ENCODE measurements around the gene HIGD1C.

The HIGD1C gene

GRCh38 chr12:50934371-50934851 lies 17.9 kb upstream of the HIGD1C start:
- H3K4me3 ChIP-seq (ENCODE audit: low read depth, low read length): no peak overlapping the region
- ChIA-PET POLR2A (no interaction called here), CTCF (no interaction called here)
- no peak for TF ChIP-seq ZSCAN4 (tag by site-specific recombination; IDR thresholded peaks at IDR 0.05)
- no peak for TF ChIP-seq OSR2 (tag by site-specific recombination; IDR thresholded peaks at IDR 0.05)
- H3K4me1 ChIP-seq (ENCODE audit: control insufficient read depth, insufficient read depth, low read length): peaks cover 3% of the 10 kb centered on the region
- H3K9me3 ChIP-seq (ENCODE audit: control insufficient read depth, insufficient read depth, low read depth, low read length): no peaks in the 10 kb centered on the region
- H3K36me3 ChIP-seq (ENCODE audit: control insufficient read depth in 2 of 2, insufficient read depth in 1 of 2, low read length in 2 of 2): peaks cover 9 to 10% of the 10 kb centered on the region in 2 experiments; a peak in 2 of 3 replicates
- no peak overlapping the region for H3K27ac ChIP-seq (ENCODE audit: extremely low read depth, low read depth, low read length)

GRCh38 chr12:50934981-50935807 lies 17.1 kb upstream of the HIGD1C start:
- Histone ChIP-seq H3K4me1 (ENCODE audit: control insufficient read depth, insufficient read depth, low read length) (peaks cover 3% of the 10 kb centered on the region), H3K9me3 (ENCODE audit: control insufficient read depth, insufficient read depth, low read depth, low read length) (no peaks in the 10 kb centered on the region), H3K4me3 (ENCODE audit: low read depth, low read length) (no peak overlapping the region), H3K27ac (ENCODE audit: extremely low read depth, low read depth, low read length) (no peak overlapping the region), H3K36me3 (ENCODE audit: control insufficient read depth in 2 of 2, insufficient read depth in 1 of 2, low read length in 2 of 2) (peaks cover 6 to 10% of the 10 kb centered on the region in 2 experiments; a peak in 2 of 3 replicates)
- no peak for TF ChIP-seq REPIN1 (tag by site-specific recombination; IDR thresholded peaks at IDR 0.05; ENCODE audit: low read depth)
- TF ChIP-seq HIC1 (tag by site-specific recombination; IDR thresholded peaks at IDR 0.05): no peak
- no peak for TF ChIP-seq ZNF37A (tag by site-specific recombination; IDR thresholded peaks at IDR 0.05)
- no peak for TF ChIP-seq HOXC10 (CRISPR knock-in tag; IDR thresholded peaks at IDR 0.05)
- POLR2A ChIA-PET: no interaction called here
- CTCF ChIA-PET: no interaction called here

GRCh38 chr12:50936821-50937530 lies 15.4 kb upstream of the HIGD1C start:
- Histone ChIP-seq H3K36me3 (ENCODE audit: control insufficient read depth in 2 of 2, insufficient read depth in 1 of 2, low read length in 2 of 2) (no peaks in the 10 kb centered on the region), H3K4me3 (ENCODE audit: low read depth, low read length) (no peak overlapping the region), H3K27ac (ENCODE audit: extremely low read depth, low read depth, low read length) (no peak overlapping the region), H3K9me3 (ENCODE audit: control insufficient read depth, insufficient read depth, low read depth, low read length) (no peaks in the 10 kb centered on the region), H3K4me1 (ENCODE audit: control insufficient read depth, insufficient read depth, low read length) (peaks cover 3% of the 10 kb centered on the region)
- CTCF ChIA-PET: no interaction called here
- no peak for TF ChIP-seq HOXA7 (CRISPR knock-in tag; IDR thresholded peaks at IDR 0.05; ENCODE audit: borderline replicate concordance)
- POLR2A ChIA-PET: no interaction called here

GRCh38 chr12:50937653-50938052 lies 14.7 kb upstream of the HIGD1C start:
- peaks cover 3% of the 10 kb centered on the region for H3K4me1 ChIP-seq (ENCODE audit: control insufficient read depth, insufficient read depth, low read length)
- no peaks in the 10 kb centered on the region for H3K36me3 ChIP-seq (ENCODE audit: control insufficient read depth in 2 of 2, insufficient read depth in 1 of 2, low read length in 2 of 2)
- no peak overlapping the region for H3K4me3 ChIP-seq (ENCODE audit: low read depth, low read length)
- H3K27ac ChIP-seq (ENCODE audit: extremely low read depth, low read depth, low read length): no peak overlapping the region
- H3K9me3 ChIP-seq (ENCODE audit: control insufficient read depth, insufficient read depth, low read depth, low read length): no peaks in the 10 kb centered on the region
- CTCF ChIA-PET: no interaction called here
- TF ChIP-seq ZNF626 (tag by site-specific recombination; IDR thresholded peaks at IDR 0.05) (no peak), ZNF555 (tag by site-specific recombination; conservative IDR thresholded peaks at IDR 0.05) (no peak), KLF1 (tag by site-specific recombination; IDR thresholded peaks at IDR 0.05) (no peak), ZNF692 (tag by site-specific recombination; IDR thresholded peaks at IDR 0.05) (no peak), ZNF223 (tag by site-specific recombination; IDR thresholded peaks at IDR 0.05) (no peak), SETDB1 (IDR thresholded peaks at IDR 0.05; ENCODE audit: insufficient read length, low read length) (peak; percentile 74)
- POLR2A ChIA-PET: no interaction called here
